ENCODE results near the gene ALG12.
A peak's percentile ranks its signal among the peaks of the same experiment; 100 is the strongest.

ALG12 gene

GRCh38 chr22:49945042-49945794 lies 27.0 kb upstream of the ALG12 start:
- DNase-seq: peak; percentile 45

- no peak for DNase-seq
Measured at GRCh38 chr22:49944399-49944891, 26.2 kb upstream of the ALG12 start.

GRCh38 chr22:49943771-49944398 lies 25.6 kb upstream of the ALG12 start:
- DNase-seq: no peak

DNA sequence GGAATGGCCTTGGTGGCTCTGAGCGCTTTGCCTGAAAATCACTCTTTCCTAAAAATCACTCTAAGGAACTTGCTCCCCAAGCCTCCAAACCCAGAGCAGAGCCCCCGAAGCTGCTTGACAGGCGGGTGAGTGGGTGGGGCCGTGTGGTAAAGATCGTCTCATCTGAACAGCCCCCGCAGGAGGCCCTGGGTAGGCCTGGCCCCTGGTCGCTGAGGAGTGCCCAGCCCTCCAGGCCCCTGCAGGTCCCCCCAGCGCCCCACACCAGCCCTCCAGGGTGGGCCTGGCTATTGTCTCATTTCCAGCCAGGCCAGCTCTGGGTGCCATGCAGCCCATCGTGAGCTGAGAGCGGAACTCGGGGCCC lies 25.1 kb upstream of the ALG12 start:
- DNase-seq: no peak

- DNase-seq: no peak
Measured at GRCh38 chr22:49942565-49943404, 24.5 kb upstream of the ALG12 start.

DNA sequence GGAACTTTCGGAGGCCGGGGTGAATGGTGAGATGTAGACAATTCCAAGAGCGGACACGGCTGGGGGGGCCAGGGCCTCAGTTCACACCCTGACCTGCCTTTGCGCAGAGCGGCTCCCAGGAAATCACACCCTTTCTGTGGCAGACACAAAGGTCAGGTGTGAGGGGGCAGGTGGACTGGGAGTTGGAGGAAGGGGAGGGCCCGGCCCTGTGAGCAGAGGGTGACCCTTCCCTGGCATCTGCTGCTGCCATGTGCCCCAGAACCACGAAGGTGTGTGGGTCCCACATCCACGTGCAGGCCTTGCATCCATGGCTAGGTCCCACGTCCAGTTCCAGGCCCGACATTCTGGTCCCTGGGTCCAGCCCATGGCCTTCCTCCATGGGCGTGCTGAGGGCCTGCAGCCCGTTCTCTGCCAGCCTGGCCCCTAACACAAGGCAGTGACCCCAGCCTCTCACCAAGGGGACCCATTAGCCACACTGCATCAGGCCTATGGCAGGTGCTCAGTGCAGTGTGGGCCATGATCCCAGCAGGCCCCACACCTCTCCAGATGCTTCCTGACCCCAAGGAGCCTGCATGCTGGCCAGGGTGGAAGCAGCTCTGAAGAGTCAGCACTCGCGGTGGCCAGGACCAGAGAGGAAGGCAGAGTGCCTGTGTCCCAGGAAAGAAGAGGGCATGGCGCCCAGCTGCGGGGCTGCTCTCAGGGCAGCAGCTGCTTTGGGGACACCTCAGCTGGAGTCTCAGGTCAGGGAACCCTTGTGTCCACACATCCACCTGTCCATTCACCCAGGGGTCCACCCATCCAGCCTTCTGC lies 23.5 kb upstream of the ALG12 start:
- no peak for DNase-seq

DNA sequence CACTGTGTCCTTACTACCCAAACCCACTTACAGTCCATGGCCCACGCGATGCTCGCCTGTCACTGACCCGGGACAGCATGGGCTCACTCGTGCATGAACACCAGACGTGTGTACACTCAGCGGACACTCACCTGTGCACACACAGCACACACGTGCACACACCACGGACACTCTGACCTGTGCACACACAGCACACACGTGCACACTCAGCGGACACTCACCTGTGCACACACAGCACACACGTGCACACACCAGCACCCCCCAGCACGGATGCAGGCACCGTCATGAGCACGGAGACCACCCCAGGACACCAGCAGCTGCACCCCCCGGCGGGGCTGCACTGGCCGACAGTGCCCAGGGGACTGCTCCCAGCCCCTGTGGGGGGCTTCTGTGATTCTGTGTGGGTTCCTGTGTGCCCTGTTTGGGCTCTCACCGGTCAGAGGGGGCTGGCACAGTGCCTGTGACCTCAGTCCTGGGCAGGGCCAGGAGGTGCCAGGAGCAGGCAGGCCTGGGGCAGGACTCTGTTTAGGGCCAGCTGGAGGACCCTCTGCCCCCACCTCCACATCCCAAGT lies 20.4 kb upstream of the ALG12 start:
- DNase-seq: no peak

- DNase-seq: no peak
Measured at GRCh38 chr22:49937758-49938564, 19.7 kb upstream of the ALG12 start.

GRCh38 chr22:49936973-49937757 lies 18.9 kb upstream of the ALG12 start:
- no peak for DNase-seq

DNA sequence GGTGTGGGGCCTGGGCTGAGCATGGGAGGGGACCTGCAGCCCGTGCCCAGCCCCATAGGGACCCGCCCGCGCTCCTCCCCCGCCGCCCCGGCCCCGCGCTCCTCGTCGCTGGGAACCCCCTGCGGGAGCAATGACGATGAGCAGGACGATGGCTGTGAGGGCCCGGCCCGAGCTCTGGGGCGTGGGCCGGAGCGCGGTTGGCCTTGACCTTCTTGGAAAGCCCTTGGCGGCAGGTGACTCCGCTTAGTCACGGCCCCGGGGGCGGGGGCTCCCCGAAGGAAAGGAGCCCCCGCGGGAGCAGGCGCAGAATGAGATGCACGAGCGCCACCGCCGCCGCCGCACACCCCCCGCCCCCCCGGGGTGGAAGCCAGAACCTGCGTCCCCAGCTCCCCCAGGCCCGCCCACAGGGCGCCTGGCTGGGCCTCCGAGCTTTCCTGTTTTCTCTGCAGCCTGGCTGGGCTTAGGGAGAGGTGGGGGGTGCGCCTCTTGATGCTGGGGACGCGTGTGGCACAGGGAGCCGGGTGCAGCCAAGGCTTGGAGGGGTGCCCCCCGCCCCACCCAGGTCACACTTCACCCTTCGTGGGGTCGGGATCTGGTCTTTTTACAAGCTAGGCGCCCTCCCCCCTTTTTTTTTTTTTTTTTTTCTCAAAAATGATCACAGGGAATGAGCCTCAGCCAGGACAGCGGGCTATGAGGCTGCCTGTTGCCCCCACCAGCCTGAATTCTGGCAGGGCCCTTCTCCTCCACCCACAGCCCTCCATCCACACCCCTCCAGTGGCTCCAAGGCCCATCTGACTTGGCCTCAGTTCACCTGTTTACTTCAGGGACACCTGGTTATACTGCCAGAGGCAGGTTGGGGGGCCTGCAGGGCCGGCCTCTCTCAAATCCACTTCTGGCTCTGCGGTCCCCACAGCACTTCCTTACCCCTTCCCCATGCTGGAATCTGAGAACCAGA lies 18.1 kb upstream of the ALG12 start:
- peak; percentile 89 for DNase-seq

- DNase-seq: no peak
Measured at GRCh38 chr22:49935561-49935960, 17.3 kb upstream of the ALG12 start.

DNA sequence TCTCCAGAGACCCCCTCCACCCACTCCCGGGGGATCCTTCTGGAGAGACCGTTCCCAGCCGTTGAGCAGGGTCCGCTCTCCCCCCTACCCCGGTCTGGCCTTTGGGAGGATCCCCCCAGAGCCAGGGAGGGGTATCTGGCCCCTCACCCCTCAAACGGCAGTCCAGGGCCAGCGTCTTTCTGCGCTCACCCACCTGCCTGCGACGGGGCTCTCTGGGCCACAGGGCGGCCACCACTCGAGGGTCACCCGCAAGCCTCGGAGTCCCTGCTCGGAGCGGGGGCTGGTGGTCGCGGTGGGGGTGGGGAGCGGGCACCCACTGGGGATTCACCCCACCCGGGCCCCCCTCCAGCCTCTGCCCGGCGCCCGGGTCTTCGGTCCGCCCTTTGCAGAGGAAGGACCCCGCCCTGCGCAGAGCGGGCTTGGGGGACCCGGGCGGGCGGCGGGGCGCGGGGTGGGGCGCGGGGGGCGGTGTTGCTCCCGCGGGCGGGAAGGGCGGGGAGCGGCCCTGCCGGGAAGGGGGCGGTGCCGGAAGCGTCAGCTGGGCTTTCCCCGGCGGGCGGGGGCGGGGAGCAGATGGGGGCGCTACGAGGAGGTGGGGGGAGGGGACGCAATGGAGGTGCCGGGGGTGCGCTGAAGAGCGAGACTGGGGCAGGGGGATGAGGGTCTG lies 16.8 kb upstream of the ALG12 start:
- peak; percentile 73 for DNase-seq

DNA sequence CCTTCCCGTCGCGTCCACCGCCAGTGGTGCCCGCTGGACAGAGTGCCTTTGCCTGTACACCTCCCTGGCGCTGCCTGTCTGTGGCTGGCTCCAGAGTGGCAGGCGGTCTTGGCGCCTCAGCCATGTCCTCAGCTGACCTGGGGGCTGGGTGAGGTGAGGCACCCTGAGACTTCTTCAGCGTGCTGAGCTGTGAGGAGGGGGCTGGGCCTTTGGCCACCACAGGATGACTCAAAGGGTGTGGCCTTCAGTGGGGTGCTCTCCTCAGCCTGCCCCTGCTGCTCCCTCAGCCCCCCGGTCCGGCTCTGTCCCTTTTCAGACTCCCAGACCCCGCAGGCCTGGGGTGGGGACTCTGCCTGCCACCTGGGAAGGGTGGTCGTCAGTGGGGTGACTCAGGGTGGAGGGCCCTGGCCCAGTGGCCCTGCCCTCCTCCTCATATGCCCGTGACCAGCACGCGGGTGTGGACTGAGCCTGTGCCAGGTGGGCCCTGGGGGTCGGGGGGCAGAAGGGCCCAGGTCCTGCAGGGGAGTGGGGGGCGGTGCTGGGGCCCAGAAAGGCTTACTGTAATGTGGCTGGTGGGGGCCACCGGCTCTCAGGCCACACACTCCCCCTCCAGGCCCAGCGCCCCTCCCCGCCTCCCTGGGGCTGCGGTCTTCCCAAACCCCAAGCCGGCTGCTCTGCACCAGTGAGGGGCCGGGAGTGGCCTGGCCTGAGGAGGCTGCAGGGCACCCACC lies 16.1 kb upstream of the ALG12 start:
- DNase-seq: peak; percentile 41

- no peak for DNase-seq
Measured at GRCh38 chr22:49933236-49934159, 15.3 kb upstream of the ALG12 start.

GRCh38 chr22:49930596-49931412 lies 12.6 kb upstream of the ALG12 start:
- peak; percentile 30 for DNase-seq

DNA sequence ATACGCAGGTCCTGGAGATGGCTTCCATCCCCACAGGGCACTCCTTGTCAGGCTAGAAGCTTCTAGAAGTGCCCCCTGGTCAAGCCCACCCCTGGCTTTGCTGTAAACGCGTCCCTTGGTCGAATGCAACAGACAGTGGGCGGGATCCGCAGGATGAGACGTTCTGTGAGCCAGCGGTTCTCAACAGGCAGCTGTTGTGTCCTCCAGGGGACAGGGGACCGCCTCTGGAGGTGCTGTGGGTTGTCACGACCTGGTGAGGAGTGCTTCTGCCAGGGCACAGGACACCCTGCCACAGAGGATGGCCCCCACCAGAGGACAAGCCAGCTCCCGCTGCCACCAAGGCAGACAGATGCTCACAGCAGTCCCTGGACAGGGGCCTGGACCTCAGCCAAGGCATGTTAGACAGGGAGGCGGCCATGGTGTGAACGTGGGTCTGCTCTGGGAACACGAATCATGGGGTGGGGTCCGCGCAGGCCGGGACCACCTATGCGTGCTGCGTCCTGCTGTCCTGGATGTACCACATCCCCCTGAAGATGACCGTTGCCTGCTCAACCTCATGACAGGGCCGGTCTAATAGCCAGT lies 11.8 kb upstream of the ALG12 start:
- DNase-seq: no peak
